Neural crest cell (in vitro differentiated cells): ENCODE measurements around the gene LDLRAD2. TPM values are rescaled to one million over a fixed set of nuclear protein-coding genes. Genes with fewer than 3 reads are reported as not detected.

Experiments
- DNase-seq: peaks from one replicate; pipeline ENCODE4 v3.0.0; 2021; ENCODE audit warnings: low read depth, mixed read lengths, low spot score
- H3K27ac Mint-ChIP-seq: one replicate; pipeline ENCODE4 v1.8.0; 2021; ENCODE audit warnings: mild to moderate bottlenecking, mixed read lengths; ENCODE audit not compliant: unreplicated experiment
- H3K27me3 Mint-ChIP-seq: 2 replicates; pipeline ENCODE4 v1.8.0; 2021; ENCODE audit warnings: low read depth, mild to moderate bottlenecking, mixed read lengths
- H3K36me3 Mint-ChIP-seq: 2 replicates; pipeline ENCODE4 v1.8.0; 2021; ENCODE audit warnings: low read depth, mild to moderate bottlenecking, mixed read lengths
- H3K4me1 Mint-ChIP-seq: 2 replicates; pipeline ENCODE4 v1.8.0; 2021; ENCODE audit warnings: mixed read lengths
- H3K4me3 Mint-ChIP-seq: one replicate; pipeline ENCODE4 v1.8.0; 2021; ENCODE audit warnings: mild to moderate bottlenecking, mixed read lengths
- H3K9me3 Mint-ChIP-seq: 2 replicates; pipeline ENCODE4 v1.8.0; 2021; ENCODE audit warnings: mixed read lengths
- total RNA-seq: library from RNA; stranded (reverse); gene quantifications from 2 replicates; pipeline ENCODE4 v1.2.1, GENCODE V29; 2021
- TF ChIP-seq, protein P1 (sequence below): fragments of 200-600 bp; sonication (generic); conservative IDR thresholded peaks from 2 replicates; pipeline ENCODE4 v1.5.0; 2021; ENCODE audit warnings: antibody characterized with exemption, mild to moderate bottlenecking

The LDLRAD2 gene
- total RNA-seq, 1 donor from 2014 or later, result 0.40 TPM

DNA sequence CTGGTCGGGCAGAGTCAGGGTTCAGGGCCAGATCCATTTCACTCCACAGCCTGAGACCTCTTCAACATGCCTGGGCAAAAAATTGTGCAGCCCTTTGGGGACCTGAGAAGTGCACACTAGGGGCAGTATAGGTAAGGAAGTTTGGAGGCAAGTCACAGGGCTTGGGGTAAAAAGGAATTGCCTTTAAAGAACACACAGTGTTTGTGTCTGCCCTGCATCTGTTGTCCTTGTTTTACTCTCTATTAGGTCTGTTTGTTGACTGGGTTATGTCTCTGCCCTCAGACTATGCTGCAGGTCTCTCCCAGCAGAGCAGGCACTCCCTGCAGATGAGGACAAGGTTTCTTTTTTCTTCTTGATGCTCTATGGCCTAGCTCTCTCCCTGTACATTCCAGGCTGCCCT, 22.0 kb downstream of the LDLRAD2 start:
- Mint-ChIP-seq H3K4me3 (no peak overlapping the region), H3K4me1 (peaks cover 13% of the 10 kb centered on the region), H3K9me3 (peaks cover 4% of the 10 kb centered on the region), H3K27me3 (no peaks in the 10 kb centered on the region), H3K36me3 (peaks cover 30% of the 10 kb centered on the region), H3K27ac (no peak overlapping the region)
- DNase-seq, result no peak
- TF ChIP-seq, protein P1, sequence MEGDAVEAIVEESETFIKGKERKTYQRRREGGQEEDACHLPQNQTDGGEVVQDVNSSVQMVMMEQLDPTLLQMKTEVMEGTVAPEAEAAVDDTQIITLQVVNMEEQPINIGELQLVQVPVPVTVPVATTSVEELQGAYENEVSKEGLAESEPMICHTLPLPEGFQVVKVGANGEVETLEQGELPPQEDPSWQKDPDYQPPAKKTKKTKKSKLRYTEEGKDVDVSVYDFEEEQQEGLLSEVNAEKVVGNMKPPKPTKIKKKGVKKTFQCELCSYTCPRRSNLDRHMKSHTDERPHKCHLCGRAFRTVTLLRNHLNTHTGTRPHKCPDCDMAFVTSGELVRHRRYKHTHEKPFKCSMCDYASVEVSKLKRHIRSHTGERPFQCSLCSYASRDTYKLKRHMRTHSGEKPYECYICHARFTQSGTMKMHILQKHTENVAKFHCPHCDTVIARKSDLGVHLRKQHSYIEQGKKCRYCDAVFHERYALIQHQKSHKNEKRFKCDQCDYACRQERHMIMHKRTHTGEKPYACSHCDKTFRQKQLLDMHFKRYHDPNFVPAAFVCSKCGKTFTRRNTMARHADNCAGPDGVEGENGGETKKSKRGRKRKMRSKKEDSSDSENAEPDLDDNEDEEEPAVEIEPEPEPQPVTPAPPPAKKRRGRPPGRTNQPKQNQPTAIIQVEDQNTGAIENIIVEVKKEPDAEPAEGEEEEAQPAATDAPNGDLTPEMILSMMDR, result no peak

DNA sequence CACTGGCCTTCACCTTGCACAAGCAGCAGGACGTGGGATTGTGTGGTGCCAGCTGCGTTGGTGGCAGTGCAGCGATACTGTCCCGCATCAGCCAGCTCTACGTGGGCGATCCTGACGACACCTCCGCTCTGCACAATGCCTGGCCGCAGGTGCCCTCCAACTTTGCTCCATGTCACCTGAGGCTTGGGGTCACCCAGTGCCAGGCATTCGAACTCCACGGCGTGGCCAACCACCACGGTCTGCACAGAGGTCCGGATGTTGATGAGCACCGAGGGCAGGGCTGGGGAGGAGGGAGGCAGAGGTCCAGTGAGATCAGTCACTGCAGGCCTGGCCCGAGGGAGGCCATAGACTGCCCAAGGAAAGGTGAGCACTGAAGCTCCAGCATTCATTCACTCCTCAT, 22.6 kb downstream of the LDLRAD2 start:
- H3K27me3 Mint-ChIP-seq, result no peaks in the 10 kb centered on the region
- no peak for DNase-seq
- peaks cover 4% of the 10 kb centered on the region for H3K9me3 Mint-ChIP-seq
- H3K27ac Mint-ChIP-seq, result no peak overlapping the region
- TF ChIP-seq, protein P1, result no peak
- H3K4me1 Mint-ChIP-seq, result peaks cover 13% of the 10 kb centered on the region
- no peak overlapping the region for H3K4me3 Mint-ChIP-seq
- peaks cover 30% of the 10 kb centered on the region for H3K36me3 Mint-ChIP-seq

DNA sequence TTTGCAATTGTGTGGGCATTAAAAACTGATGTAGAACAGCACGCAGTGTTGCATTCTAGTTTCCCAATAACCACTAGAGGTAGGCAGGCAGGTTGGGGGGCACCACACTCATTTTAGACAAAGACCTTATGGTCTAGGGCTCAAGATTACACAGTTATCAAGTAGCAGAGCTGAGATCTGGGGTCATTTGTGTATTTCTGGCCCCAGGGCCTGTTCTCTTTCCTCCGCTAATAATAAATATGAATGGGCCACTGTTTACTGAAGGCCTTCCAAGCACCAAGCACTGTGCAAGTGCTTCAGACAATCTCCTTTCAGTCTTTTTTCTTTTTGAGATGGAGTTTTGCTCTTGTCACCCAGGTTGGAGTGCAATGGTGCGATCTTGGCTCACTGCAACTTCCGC, 23.9 kb downstream of the LDLRAD2 start:
- DNase-seq, result no peak
- peaks cover 30% of the 10 kb centered on the region for H3K36me3 Mint-ChIP-seq
- peaks cover 4% of the 10 kb centered on the region for H3K9me3 Mint-ChIP-seq
- no peak overlapping the region for H3K4me3 Mint-ChIP-seq
- peaks cover 13% of the 10 kb centered on the region for H3K4me1 Mint-ChIP-seq
- no peaks in the 10 kb centered on the region for H3K27me3 Mint-ChIP-seq
- H3K27ac Mint-ChIP-seq, result peak overlapping the region; percentile 91
- TF ChIP-seq, protein P1, result no peak

DNA sequence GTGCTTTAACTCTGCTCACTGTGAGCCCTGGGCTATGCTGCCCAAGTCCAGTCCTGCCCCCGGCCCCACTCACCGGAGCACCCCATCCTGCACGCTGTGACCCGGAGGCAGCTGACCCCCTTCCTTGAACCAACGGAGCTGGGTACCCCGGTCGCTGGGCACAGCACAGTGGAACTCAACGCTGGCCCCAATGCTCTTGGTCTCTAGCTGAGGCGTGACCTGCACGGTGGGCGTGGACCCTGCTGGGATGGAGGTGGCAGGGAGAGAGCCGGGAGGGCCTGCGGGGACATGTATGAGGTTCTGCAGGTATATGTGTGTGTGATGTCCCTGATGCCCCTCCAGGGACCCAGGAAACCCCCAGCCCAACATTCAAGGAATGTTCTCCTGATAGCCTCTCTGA, 24.7 kb downstream of the LDLRAD2 start:
- Mint-ChIP-seq H3K27me3 (no peaks in the 10 kb centered on the region), H3K4me1 (peaks cover 13% of the 10 kb centered on the region), H3K4me3 (no peak overlapping the region), H3K27ac (no peak overlapping the region), H3K9me3 (peaks cover 4% of the 10 kb centered on the region), H3K36me3 (peaks cover 30% of the 10 kb centered on the region)
- TF ChIP-seq, protein P1, result no peak
- no peak for DNase-seq

DNA sequence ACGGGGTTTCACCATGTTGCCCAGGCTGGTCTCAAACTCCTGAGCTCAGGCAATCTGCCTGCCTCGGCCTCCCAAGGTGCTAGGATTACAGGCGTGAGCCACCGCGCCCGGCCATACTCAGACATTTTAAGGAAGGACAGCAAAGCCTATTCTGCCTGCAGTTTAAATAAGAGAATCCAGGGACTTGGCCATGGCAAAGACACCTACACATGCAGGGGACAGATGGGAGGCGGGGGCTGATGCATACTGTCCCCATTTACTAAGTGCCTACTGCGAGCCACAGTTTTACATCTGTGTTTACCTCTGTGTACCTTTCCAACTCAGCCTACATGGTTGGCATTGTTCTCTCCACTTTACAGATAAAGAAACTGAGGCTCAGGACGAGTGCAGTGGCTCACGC, 25.4 kb downstream of the LDLRAD2 start:
- peaks cover 26% of the 10 kb centered on the region for H3K36me3 Mint-ChIP-seq
- no peak overlapping the region for H3K4me3 Mint-ChIP-seq
- peaks cover 4% of the 10 kb centered on the region for H3K9me3 Mint-ChIP-seq
- no peak for DNase-seq
- H3K27ac Mint-ChIP-seq, result no peak overlapping the region
- TF ChIP-seq, protein P1, result no peak
- H3K4me1 Mint-ChIP-seq, result peaks cover 13% of the 10 kb centered on the region
- no peaks in the 10 kb centered on the region for H3K27me3 Mint-ChIP-seq
